GM19372 (cell line): Measurements from ENCODE around the gene NET1.

Source experiments
- ATAC-seq: cut with Tn5 transposase; IDR thresholded peaks from one replicate; pipeline ENCODE4 v1.9.1; 2021; ENCODE audit warnings: mild to moderate bottlenecking, low read depth, moderate library complexity; ENCODE audit not compliant: unreplicated experiment

NET1 gene

GRCh38 chr10:5441106-5441505 is 28.7 kb downstream of the NET1 start:
- no peak for ATAC-seq

- ATAC-seq = no peak
These were observed 30.0 kb downstream of the NET1 start for GRCh38 chr10:5442065-5442989.

GRCh38 chr10:5442990-5443370 is 30.6 kb downstream of the NET1 start:
- ATAC-seq = peak; percentile 17

GRCh38 chr10:5443429-5443828 is 31.1 kb downstream of the NET1 start:
- peak; percentile 67 for ATAC-seq

- no peak for ATAC-seq
These were observed 32.6 kb downstream of the NET1 start for GRCh38 chr10:5445006-5445405.

GRCh38 chr10:5446390-5446926 is 34.1 kb downstream of the NET1 start:
- ATAC-seq = no peak

- ATAC-seq = no peak
These were observed 34.7 kb downstream of the NET1 start for GRCh38 chr10:5447056-5447455.

- peak; percentile 56 for ATAC-seq
These were observed 35.3 kb downstream of the NET1 start for GRCh38 chr10:5447611-5448071.

GRCh38 chr10:5448333-5449001 is 36.1 kb downstream of the NET1 start:
- no peak for ATAC-seq

GRCh38 chr10:5449227-5449626 is 36.9 kb downstream of the NET1 start:
- ATAC-seq = no peak

- no peak for ATAC-seq
These were observed 37.5 kb downstream of the NET1 start for GRCh38 chr10:5449823-5450222.

- no peak for ATAC-seq
These were observed 38.4 kb downstream of the NET1 start for GRCh38 chr10:5450605-5451384.

- ATAC-seq = no peak
These were observed 41.6 kb downstream of the NET1 start for GRCh38 chr10:5453749-5454489.

GRCh38 chr10:5456563-5456962 is 44.2 kb downstream of the NET1 start:
- no peak for ATAC-seq

- no peak for ATAC-seq
These were observed 45.4 kb downstream of the NET1 start for GRCh38 chr10:5457741-5458140.

GRCh38 chr10:5458425-5458824 is 46.1 kb downstream of the NET1 start:
- no peak for ATAC-seq

GRCh38 chr10:5458949-5459747 is 46.8 kb downstream of the NET1 start:
- no peak for ATAC-seq

GRCh38 chr10:5460468-5461202 is 48.3 kb downstream of the NET1 start:
- no peak for ATAC-seq

GRCh38 chr10:5461203-5461588 is 48.8 kb downstream of the NET1 start:
- no peak for ATAC-seq
